ENCODE results near the gene CD6.
"Not testable (repeated sequence)": the region's sequence is repeated elsewhere in the genome, so short reads cannot be mapped to it uniquely, and the experiment has no call there.

CD6 gene

GRCh38 chr11:60951904-60952741, 19.4 kb upstream of the CD6 start, which contains the start of gene SLC15A3:
Gene SLC15A3 (minus strand): TSS chr11:60952176. CDS start chr11:60951551, 625 bp downstream.
- DNase-seq (ENCODE audit: low spot score), result peak; percentile 45

- no peak for DNase-seq (ENCODE audit: low spot score)
These were observed 18.7 kb upstream of the CD6 start for GRCh38 chr11:60952742-60953170.

- no peak for DNase-seq (ENCODE audit: low spot score)
These were observed 17.7 kb upstream of the CD6 start for GRCh38 chr11:60953781-60954180.

GRCh38 chr11:60954421-60954820, 17.1 kb upstream of the CD6 start:
- DNase-seq (ENCODE audit: low spot score), result no peak

GRCh38 chr11:60955571-60955970, 15.9 kb upstream of the CD6 start:
- no peak for DNase-seq (ENCODE audit: low spot score)

- DNase-seq (ENCODE audit: low spot score), result no peak
These were observed 14.3 kb upstream of the CD6 start for GRCh38 chr11:60957188-60957587.

- no peak for DNase-seq (ENCODE audit: low spot score)
These were observed 12.0 kb upstream of the CD6 start for GRCh38 chr11:60959431-60959830.

- no peak for DNase-seq (ENCODE audit: low spot score)
These were observed 11.1 kb upstream of the CD6 start for GRCh38 chr11:60960405-60960804.

- no peak for DNase-seq (ENCODE audit: low spot score)
These were observed 6.7 kb upstream of the CD6 start for GRCh38 chr11:60964801-60965200.

- no peak for DNase-seq (ENCODE audit: low spot score)
These were observed 4.6 kb upstream of the CD6 start for GRCh38 chr11:60966890-60967289.

GRCh38 chr11:60968223-60968622, 3.3 kb upstream of the CD6 start:
- no peak for DNase-seq (ENCODE audit: low spot score)

GRCh38 chr11:60970369-60970774, 1.1 kb upstream of the CD6 start:
- DNase-seq (ENCODE audit: low spot score), result peak; percentile 81

GRCh38 chr11:60970890-60971289, 590 bp upstream of the CD6 start:
- DNase-seq (ENCODE audit: low spot score), result no peak

GRCh38 chr11:60972182-60973030, 926 bp downstream of the CD6 start:
- peak; percentile 53 for DNase-seq (ENCODE audit: low spot score)

GRCh38 chr11:60973699-60974098, 2.2 kb downstream of the CD6 start:
- DNase-seq (ENCODE audit: low spot score), result no peak

- not testable (repeated sequence) for DNase-seq (ENCODE audit: low spot score)
These were observed 2.8 kb downstream of the CD6 start for GRCh38 chr11:60974316-60974715.

GRCh38 chr11:60974726-60975125, 3.2 kb downstream of the CD6 start:
- no peak for DNase-seq (ENCODE audit: low spot score)

GRCh38 chr11:60977224-60977623, 5.7 kb downstream of the CD6 start:
- no peak for DNase-seq (ENCODE audit: low spot score)

GRCh38 chr11:60977836-60978235, 6.4 kb downstream of the CD6 start:
- no peak for DNase-seq (ENCODE audit: low spot score)

GRCh38 chr11:60978546-60979380, 7.3 kb downstream of the CD6 start:
- peak; percentile 44 for DNase-seq (ENCODE audit: low spot score)

- no peak for DNase-seq (ENCODE audit: low spot score)
These were observed 10.0 kb downstream of the CD6 start for GRCh38 chr11:60981515-60981914.

GRCh38 chr11:60982184-60982583, 10.7 kb downstream of the CD6 start:
- DNase-seq (ENCODE audit: low spot score), result no peak
